GM18907 (cell line): ENCODE measurements around the gene VILL.
"Not testable (repeated sequence)": the region's sequence is repeated elsewhere in the genome, so short reads cannot be mapped to it uniquely, and the experiment has no call there.

Source experiments
- ATAC-seq: cut with Tn5 transposase; IDR thresholded peaks from one replicate; pipeline ENCODE4 v1.9.1; 2021; ENCODE audit warnings: mild to moderate bottlenecking, moderate library complexity; ENCODE audit not compliant: unreplicated experiment

VILL gene

DNA sequence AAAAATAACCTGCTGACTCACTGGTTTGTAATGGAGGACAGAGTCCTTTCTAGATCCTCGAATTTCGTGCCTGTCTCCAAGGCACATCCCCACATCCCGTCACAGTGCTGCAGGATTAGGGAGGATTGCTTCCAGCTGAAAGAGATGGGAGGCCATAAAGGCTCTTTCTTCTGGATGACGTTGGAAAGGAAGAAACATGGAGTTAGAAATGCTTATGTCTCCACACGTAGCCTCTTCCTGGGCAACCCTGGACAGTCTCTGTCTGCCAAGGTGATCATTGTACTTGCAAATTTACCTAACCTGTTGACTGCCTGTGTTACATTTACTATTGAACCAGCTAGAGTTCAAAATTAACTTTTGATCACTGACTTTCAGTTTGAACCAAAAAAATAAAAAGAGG, 27.6 kb upstream of the VILL start:
- no peak for ATAC-seq

DNA sequence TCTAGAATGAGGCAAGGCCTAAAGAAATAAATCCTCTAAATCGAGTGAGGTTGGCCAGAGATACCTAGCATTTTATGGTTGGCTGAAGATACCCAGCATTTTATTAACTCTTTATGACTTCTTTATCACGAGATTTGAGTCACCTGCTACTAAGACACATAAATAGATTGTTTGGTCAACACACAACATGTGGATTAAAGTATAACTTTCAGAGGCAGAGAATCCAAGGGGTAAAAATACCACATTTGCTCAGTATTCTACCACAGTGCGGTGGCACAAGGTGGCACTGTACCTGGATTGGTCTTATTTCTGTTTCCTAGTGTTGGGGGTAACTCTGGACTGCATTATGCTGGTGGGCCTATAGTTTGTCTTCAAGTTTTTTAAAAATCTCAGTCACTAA, 27.0 kb upstream of the VILL start:
- no peak for ATAC-seq

DNA sequence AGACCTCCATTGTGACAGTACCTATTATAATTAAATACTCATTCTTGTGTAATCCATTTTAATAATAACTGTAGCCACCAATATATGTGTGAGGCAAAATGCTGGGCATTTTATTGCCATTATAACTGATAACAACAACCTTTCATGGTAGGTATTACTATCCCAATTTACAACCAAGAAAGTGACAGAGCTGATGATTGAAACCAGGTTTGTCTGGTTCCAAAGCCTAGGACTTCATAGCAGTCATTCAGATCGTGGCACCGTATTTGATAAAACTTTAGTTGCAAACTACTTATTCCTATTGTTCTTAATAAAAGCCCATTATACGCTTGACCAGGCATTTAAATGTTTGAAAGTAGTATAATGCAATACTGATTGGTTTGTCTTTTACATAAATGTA, 26.4 kb upstream of the VILL start:
- no peak for ATAC-seq

DNA sequence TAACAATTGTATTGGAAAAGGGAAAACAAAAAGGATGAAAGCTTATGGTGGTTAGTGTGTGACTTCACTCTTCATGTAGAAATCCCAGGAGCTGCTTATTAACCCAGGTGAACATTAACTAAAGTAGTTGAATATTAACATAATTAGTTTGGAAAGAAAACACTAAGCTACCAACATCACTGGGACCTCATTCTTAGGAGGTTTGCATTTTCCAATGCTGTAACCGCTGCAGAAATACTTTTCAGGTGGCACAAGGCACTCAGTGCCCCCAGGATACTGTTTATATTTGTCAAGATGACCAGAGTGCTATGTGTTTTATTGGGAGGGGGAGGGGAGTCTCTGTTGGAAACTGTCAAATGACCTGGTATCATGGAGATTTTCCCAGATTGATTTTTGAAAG, 25.9 kb upstream of the VILL start:
- no peak for ATAC-seq

DNA sequence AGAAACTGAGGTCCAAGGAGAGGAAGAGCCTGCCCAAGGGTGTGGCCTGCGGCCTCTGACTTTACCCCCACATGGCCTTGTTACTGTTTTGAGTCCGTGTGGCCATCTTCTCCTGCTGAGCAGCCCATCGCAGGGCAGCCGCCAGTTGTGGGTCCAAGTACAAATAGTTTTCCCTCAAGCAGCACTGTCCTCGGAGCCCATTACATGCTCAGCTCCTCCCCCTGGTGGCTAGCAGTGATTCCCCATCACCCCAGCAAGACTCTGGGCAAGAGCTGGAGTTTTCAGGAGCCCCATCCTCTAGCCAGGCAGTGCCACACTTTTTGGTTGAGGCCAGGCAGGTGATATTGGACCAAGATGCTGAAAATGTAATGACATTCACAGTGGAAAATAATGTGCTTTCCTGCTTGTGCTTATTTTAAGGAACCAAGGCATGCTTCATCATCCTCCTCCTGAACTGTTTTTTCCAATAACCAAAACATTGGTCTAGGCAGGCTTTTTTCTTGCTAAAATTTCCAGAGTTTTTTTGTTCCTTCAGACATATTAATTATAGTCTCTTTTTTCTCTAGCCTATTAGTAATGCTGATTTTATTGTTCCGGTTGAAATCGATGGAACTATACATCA, 23.2 kb upstream of the VILL start:
- ATAC-seq: peak; percentile 72

DNA sequence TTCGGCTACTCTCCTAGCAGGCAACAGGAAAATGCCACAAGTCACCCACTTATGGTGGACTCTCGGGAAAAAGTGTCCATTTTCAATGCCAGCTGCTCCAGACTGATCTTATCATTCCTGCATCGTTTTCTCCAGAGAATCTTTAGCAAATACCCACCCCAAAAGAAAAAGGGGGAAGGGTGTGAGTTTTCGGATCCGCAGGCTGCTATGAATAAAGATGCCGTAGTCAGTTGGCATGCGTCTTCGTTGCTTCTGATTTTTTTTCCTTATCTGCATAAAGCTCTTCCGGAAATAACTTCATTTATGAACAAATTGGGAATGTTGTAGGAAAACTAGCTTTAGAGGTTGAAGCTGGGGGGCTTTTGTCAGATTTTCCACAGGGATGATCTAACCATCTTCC, 22.4 kb upstream of the VILL start:
- no peak for ATAC-seq

DNA sequence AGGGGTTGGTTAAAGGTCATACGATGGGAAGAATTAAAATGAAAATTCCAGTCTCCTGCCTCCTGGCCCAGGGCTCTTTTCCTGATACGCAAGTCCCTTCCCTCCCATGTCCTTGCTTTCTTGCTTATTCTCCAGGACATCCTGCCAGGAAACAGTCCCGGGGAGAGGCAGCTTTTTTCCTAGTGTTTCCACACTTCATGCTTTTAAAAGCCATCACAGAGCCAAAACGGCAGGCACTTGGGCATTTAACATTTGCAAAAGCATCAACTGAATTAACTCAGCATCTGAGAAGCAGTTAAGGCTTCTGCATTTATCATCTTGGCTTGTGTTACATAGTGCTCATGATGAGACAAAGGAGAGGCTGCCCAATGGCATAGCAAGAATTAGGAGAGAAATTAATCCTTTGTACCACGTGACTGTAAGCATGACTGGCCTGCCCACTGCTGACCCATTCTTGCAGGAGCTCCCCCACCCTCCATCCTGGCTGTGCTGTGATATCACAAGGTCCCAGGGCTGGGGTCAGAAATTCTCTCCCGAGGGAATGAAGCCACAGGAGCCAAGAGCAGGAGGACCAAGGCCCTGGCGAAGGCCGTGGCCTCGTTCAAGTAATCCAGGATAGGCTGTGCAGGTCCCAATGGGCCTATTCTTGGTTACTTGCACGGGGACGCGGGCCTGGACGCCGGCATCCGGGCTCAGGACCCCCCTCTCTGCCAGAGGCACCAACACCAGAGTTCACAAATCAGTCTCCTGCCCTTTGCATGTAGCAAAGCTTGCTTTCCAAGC, 21.6 kb upstream of the VILL start:
- no peak for ATAC-seq

DNA sequence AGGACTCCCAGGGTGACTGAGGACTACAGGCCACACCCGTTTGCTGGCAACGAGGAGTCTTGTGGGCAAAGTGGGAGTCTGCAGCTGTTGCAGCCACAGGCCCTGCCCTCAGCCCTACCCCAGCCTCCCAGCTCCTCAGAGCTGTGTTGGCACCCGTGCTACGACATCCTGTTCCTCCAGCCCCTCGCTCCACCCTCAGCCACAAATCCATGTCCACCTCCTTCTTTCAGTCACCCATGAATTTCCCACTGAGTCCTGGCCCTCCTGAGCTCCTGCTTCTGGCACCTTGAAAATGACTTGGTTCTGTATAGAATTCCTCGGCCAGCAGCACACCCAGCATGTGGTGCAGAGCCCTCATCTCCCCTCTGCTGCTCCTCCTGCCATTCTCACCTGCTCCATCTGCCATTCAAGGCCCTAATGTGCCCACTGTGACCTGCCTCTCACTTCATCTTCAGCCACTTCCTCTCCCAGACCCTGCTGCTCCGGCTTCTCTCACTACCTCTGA, 20.9 kb upstream of the VILL start:
- no peak for ATAC-seq

DNA sequence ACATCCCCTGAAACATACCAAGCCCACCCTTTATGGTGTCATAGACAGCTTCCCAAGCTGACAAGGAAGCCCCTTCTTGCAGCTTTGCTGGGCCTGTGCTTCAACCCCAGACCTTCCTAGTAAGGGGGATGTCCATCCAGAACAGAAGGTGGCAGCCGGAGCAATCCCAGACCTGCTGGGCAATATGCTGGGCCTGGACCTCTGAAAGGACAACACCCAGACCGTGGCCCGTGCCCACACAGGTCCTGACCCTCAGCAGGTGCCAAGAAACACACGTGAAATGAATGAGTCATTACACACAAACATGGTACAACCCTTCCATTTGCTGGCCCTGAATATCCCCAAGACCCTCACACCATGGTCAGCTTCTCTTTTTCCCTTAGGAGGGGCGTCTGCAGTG, 19.8 kb upstream of the VILL start:
- no peak for ATAC-seq

DNA sequence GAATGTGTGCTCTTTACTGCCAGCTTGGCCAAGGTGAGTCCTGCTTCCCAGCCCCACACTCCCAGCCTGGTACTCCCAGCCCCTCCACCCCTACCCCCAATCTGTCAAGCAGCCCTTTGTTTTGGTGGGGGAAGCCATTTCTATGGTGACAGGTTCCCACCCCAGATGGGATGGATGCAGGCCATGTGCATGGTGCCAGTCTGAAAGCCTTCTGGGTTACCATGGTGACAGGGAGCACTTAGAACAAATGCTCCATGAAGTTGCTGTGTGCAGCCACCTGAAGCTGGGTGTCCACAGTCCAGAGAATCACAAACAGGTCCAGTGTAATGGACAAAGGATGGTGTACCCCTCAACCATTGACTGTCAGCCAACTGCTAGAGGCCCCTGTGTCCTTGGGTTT, 19.1 kb upstream of the VILL start:
- no peak for ATAC-seq

DNA sequence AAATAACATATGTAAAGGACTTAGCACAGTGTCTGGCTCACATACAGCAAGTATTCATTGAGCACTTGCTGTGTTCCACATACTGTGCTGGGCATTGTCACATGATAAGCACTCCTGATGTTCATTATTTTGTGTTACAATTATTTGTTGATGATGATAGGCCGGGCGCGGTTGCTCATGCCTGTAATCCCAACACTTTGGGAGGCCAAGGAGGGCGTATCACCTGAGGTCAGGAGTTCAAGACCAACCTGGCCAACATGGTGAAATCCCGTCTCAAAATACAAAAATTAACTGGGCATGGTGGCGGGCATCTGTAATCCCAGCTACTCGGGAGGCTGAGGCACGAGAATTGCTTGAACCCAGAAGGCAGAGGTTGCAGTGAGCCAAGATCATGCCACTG, 18.5 kb upstream of the VILL start:
- not testable (repeated sequence) for ATAC-seq

DNA sequence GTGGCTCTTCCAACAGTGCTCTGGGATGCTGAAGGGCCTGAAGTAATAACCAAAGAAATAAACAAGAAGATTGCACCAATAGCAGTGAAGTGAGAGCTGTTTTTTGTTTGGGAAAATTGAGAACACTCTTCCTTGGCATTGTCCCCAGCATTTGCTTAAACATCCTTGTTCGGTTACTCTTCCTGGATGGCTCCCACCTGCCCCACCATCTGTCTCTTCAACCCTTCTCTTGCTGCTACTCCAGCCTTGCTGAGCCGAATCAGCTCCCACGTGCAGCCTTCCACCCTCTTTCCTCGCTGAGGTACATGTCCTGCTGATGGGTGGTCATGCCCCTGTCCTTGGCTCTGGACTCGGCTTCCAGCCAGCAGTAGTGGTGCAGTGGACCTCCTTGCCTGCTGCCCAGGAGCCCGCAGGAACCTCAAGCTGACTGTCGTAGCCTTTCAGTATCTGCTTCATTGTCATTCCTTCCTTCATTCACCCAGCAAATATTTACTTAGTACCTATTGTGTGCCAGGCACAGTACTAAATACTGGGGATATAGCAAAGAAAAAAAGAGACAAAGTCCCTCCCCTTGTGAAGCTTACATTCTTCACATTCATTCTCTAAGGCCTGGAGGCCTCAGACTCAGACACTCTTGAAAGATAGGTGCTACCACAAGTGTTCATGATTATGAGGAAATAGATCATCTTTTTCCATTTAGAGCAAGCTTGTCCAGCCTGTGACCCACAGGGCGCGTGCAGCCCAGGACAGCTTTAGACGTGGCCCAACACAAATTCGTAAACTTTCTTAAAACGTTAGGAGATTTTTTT, 17.1 kb upstream of the VILL start:
- ATAC-seq: no peak

DNA sequence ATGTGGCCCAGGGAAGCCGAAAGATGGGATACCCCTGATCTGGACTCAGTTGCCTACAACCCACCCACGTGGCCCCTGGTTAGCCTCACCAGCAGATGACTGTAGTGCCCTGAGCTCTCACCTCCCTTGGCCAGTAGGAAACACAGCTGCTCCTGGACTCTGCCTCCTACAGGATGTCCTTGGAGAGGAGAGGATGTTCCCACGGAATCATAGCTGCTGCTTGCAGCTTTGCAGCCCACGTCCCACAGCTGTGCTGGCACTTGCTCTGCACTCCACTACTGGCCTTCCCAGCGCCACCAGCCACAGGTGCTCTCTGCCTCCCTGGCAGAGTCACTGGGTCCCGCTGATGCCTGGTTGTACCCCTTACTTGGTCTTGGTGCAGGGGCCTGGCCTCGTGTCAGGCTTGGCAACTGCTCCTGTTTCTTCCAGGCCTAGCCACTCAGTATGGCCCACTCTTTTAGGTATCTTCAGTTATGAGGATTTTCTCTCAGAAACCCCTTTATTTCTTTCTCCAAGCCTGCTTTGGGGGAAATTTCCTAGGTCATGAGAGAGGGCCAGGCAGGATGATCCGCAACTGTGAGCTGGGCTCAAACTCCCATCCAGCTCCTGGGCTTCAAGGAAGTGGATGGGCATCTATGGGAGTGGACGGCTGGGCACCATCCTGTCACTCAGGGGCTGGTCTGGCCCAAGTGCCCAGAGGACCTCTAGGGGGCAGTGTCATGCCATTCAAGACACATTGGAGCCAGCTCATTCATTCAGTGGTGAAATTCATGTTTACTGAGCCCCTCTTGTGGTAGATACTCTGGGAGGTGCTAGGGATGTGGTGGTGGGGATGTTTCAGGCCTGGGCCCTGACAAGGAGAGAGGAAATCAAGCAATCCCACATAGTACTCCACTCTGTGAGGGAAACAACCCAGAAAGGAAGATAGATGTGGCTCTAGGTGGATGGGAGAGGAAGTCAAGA, 16.2 kb upstream of the VILL start:
- peak; percentile 84 for ATAC-seq

DNA sequence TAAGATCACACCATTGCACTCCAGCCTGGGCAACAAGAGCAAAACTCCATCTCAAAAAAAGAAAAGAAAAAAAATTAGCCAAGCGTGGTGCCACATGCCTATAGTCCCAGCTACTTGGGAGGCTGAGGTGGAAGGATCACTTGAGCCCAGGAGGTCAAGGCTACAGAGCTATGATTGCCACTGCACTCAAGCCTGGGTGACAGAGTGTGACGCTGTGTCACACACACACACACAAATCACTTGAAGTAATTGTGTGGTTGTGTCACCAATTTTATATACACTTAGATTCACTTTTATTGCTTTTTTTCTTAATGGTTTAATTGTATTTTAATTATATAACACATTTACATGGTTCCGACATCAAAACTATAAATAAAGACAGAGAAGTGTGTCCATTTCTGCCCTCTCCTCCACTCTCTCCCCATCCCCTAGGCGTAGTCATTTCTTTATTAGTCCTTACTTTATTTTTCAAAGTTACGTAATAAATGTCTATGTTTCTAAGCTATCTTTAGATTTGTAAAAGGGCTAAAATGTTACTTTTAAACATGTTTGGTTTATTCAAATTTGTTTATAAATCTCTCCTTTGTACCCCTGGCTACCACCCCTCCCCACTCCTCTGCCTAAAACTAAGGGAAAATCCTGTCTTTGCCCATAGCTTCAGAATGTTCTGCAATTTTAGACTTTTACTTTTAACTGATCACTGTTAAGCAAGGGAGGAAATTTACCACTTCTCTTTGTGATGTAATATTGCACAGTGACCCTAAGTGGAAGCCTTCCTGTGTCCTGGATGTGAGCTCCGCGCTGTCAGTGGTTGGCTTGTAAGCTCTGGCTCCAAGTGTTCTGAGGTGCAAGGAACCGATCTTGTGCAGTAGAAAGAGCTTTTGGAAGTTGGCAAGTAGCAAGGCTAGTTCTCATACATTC, 10.8 kb upstream of the VILL start:
- ATAC-seq: no peak

DNA sequence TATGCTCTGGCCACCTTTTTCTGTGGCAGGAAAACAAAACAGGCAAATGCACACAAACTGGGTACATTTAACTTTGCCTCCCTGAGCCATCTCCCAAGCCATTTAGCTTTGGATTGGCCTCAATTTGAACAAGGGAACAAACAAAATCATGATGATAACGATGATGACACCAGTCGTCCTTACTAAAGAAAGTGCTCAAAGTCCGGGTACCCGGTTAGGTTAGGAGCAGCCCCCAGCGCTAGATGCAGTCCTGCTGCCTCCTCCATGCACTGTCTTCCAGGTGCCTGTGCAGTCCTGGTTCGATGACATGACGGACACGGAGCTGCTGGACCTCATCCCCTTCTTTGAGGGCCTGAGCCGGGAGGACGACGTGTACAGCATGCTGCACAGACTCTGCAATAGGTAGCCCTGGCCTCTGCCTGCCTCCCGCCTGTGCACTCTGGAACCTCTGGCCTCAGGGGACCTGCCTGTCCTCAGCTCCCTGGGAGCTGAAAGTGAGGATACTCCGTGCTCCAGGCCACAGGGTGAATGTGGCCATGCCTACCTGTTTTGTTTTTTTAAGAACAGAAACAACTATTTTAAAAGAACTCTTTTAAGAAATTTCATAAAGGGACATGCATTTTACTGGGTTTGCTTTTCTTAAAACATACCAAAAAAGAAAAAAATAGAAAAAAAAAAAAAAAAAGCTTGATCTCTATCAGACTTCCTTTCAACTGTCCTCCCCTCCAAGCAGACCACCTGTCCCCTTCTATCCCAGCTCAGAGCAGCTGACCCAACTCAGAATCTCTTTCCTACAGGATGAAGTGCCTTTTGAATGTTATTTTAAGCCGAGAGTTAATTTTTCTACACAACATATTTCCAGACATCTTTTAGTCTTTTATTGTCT, 9.9 kb upstream of the VILL start:
- no peak for ATAC-seq

DNA sequence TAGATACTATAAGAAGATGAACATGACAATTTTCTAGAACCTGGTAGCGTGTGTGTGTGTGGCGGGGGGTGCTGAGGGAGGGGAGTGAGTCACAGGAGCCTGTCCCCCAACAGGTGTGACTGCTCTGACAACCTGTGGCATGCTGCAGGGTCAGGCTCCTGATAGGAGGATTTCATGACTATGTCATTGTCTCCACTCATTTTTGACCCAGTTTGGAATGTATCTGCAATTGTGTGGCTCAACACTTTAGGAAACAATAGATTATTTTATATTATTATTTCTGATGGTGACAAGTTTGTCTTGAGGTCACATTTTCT, 9.3 kb upstream of the VILL start:
- ATAC-seq: no peak

DNA sequence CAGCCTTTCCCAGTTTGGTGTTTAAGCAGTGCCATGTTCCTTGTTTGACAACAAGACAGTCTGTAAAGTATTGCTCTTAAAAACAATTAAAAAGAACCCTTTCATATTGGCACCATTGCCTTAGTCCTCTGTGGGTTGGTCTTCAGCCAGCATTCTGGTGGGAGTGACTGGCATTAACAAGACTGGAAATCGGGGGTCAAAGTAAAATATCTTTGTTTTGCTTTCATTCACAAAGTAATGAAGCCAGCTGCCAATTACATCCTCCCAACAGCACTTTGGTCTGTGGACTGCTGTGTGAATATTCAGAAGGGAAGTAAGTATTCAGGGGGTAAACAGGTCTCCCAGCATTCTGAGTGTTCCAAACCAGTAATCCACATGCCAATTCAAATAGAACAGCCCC, 8.3 kb upstream of the VILL start:
- no peak for ATAC-seq

DNA sequence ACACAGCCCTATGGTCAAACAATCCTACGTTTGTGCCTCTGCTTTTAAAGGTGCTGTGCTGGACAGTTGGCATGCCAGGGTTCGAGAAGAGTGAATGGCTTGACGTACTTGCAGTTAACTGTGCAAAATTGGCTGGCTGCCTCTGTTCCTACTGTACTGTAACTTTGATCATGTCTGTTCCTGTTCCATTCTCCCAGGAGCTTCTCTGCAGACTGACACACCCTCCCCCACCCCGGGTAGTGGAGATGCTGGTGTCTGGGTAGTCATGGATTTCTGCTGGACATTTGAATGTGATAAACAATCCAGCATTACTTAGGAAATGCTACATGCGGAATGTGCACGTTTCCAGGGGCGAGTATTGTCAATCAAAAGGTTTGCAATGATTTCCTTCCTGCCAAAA, 6.5 kb upstream of the VILL start:
- ATAC-seq: no peak

DNA sequence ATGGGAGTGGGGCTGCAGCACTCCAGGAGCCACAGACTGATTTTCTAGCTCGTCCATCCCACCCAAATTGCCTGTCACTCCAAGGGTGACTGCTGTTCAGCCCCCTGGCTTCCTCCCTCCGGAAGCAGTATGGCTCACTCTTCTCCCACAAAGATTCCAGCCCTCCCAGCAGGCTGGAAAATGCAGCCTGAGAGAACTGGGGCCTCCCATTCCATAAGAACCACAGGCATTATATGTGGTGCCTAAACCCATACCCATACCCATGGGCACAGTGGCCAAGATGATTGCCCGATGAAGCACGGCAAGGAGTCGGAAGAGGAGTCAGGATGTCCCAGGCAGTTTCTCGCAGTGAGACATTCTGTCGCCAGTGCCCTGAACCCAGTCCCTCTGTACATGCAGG, 6.0 kb upstream of the VILL start:
- ATAC-seq: no peak
